ENCODE measurements around the gene RFNG. TPM values are rescaled to one million over a fixed set of nuclear protein-coding genes. Genes with fewer than 3 reads are reported as not detected.

Gene RFNG
- total RNA-seq, 2 donors from 2014 or later = 37.9 to 43.1 TPM

DNA sequence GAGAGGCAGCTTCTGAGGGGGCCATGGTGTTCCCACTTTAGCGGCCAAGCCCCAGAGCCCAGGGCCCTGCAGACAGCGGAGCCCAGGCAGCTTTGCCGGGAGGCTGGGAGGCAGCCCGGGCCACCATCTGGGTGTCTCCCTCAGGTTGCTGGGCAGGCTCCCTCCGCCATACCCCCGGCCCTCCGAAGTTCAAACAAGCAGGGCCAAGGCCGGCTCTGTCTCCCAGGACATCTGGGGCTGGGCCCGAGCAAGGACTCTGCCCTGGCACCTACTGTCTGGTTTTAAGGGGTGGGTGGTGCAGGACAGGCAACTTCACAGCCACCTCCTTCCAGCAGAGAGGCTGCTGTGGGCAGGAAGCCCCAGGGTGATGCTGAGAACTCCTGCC lies 11.4 kb upstream of the RFNG start:
- Histone ChIP-seq H3K4me3 (no peak overlapping the region), H3K9me3 (no peaks in the 10 kb centered on the region), H3K36me3 (replicated peaks in 1 of 2; ENCODE audit: insufficient read depth in 1 of 2, low read depth in 2 of 2) (peaks cover 3 to 9% of the 10 kb centered on the region in 2 donors), H3K27me3 (no peaks in the 10 kb centered on the region), H3K4me1 (peaks cover 33% of the 10 kb centered on the region), H3K27ac (no peak overlapping the region)
- intact Hi-C loops (cut with DNase I) = no loop called here
- TF ChIP-seq CTCF (IDR thresholded peaks at IDR 0.05) (no peak), POLR2A (IDR thresholded peaks at IDR 0.05) (no peak)
- DNase-seq = no peak
- WGBS, 2 donors = 73 to 83% methylated on average over 4 to 8 of the region's 9 CpGs
- no peak for ATAC-seq

DNA sequence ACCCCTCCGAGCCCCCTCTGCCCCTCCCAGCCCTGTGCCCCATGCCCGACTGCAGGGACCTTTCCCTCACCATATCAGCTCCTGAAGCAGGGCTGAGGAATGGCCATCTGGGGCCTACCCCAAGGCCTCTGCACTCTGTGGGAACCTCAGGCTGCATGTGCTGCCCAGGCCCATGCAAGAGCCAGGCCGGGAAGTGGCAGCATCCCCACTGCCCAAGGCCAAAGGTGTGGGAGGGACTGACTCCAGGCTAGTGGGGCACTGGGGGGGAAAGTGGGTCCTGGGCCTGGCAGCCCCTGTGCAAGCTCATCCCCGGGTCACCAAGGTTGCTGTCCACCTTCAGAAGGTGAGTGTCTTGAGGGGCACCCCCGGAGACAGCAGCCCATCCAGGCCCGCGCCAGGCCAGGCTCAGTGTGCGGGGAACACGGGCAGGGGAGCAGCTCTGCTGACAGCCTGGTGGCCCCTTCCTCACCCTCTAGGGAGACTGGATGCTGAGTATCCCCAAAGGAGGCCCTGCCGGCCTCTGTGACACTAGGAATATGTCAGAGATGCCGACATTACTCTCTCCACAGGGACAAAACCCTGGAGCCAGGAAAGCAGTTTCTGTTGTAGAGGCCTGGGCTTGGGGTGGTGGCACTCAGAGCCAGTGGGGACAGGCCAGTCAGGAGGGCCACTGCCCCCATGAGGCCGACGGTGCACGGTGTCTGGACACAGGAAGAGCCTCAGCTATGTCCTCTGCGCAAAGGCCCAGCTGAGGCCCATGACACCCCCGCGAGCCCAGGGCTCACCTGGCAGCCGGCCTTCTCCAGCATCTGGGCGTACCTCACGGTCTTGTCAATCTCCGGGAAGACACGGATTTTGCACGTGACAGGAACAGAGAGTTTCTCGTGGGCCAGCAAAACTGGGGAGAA lies 10.7 kb upstream of the RFNG start:
- Histone ChIP-seq H3K9me3 (no peaks in the 10 kb centered on the region), H3K36me3 (replicated peaks in 1 of 2; ENCODE audit: insufficient read depth in 1 of 2, low read depth in 2 of 2) (peaks cover 3 to 11% of the 10 kb centered on the region in 2 donors), H3K27me3 (no peaks in the 10 kb centered on the region), H3K4me1 (peaks cover 33% of the 10 kb centered on the region), H3K27ac (no peak overlapping the region), H3K4me3 (no peak overlapping the region)
- TF ChIP-seq CTCF (IDR thresholded peaks at IDR 0.05) = no peak
- TF ChIP-seq POLR2A (IDR thresholded peaks at IDR 0.05) = no peak
- 69 to 83% methylated on average over 2 to 22 of the region's 24 CpGs for WGBS, 2 donors
- DNase-seq (no peak), ATAC-seq (no peak)
- intact Hi-C loops (cut with DNase I) = no loop called here

- Histone ChIP-seq H3K36me3 (replicated peaks in 1 of 2; ENCODE audit: insufficient read depth in 1 of 2, low read depth in 2 of 2) (peaks cover 3 to 20% of the 10 kb centered on the region in 2 donors), H3K4me3 (no peak overlapping the region), H3K9me3 (no peaks in the 10 kb centered on the region), H3K4me1 (peaks cover 28% of the 10 kb centered on the region), H3K27me3 (no peaks in the 10 kb centered on the region), H3K27ac (no peak overlapping the region)
- WGBS, 2 donors = 85 to 94% methylated on average over 5 to 29 of the region's 34 CpGs
- DNase-seq (no peak), ATAC-seq (no peak)
- TF ChIP-seq POLR2A (IDR thresholded peaks at IDR 0.05) = no peak
- no peak for TF ChIP-seq CTCF (IDR thresholded peaks at IDR 0.05)
- intact Hi-C loops (cut with DNase I) = no loop called here
Observed at GRCh38 chr17:82061047-82061925, 9.7 kb upstream of the RFNG start.

GRCh38 chr17:82060614-82061013 lies 9.0 kb upstream of the RFNG start:
- Histone ChIP-seq H3K36me3 (replicated peaks in 1 of 2; ENCODE audit: insufficient read depth in 1 of 2, low read depth in 2 of 2) (peaks cover 3 to 22% of the 10 kb centered on the region in 2 donors), H3K9me3 (no peaks in the 10 kb centered on the region), H3K27me3 (no peaks in the 10 kb centered on the region), H3K4me3 (no peak overlapping the region), H3K27ac (no peak overlapping the region), H3K4me1 (peaks cover 23% of the 10 kb centered on the region)
- ATAC-seq (no peak), DNase-seq (no peak)
- 90 to 92% methylated on average over 4 to 14 of the region's 14 CpGs for WGBS, 2 donors
- TF ChIP-seq CTCF (IDR thresholded peaks at IDR 0.05) = no peak
- TF ChIP-seq POLR2A (IDR thresholded peaks at IDR 0.05) = no peak
- intact Hi-C loops (cut with DNase I) = no loop called here
